ENCODE measurements around the gene NPC2. TPM values are rescaled to one million over a fixed set of nuclear protein-coding genes. Genes with fewer than 3 reads are reported as not detected.

The NPC2 gene
- total and polyA plus RNA-seq, 2 of the 4 experiments (the other 2 are of a cell fraction): 210 to 273 TPM

- H3K27me3 ChIP-seq (ENCODE audit: control insufficient read depth, insufficient read depth, low read length): peaks cover 51% of the 10 kb centered on the region
- in situ Hi-C loops (cut with MboI; ENCODE audit: low sequenced_read_pairs) (no loop called here), dilution Hi-C loops (cut with HindIII; ENCODE audit: low sequenced_read_pairs, unreplicated experiment) (no loop called here), intact Hi-C loops (cut with micrococcal nuclease) (no loop called here)
- no peak overlapping the region for H4K8ac ChIP-seq (ENCODE audit: low read depth in 2 of 2, low read length in 2 of 2)
- no peak overlapping the region for H2BK15ac ChIP-seq (ENCODE audit: low read depth, low read length)
- ChIA-PET CTCF (no interaction called here), POLR2A (ENCODE audit: unreplicated experiment) (no interaction called here)
- no peak overlapping the region for H2BK120ac ChIP-seq (ENCODE audit: low read depth, low read length)
- 13% methylated on average over 1 of the region's 5 CpGs; no CpG with 5 or more reads in 1 of the 2 experiments for WGBS, 2 experiments (ENCODE audit: extremely low coverage in 2 of 2, insufficient read length in 1 of 2)
- H3K9ac ChIP-seq (ENCODE audit: low read depth, low read length): no peak overlapping the region
- H3K9me1 ChIP-seq (ENCODE audit: insufficient read depth, low read length): no peaks in the 10 kb centered on the region
- no peak overlapping the region for H3K4ac ChIP-seq (ENCODE audit: low read depth, low read length)
- no peak overlapping the region for H3K23ac ChIP-seq (ENCODE audit: low read depth, low read length)
- no peak overlapping the region for H4K5ac ChIP-seq (ENCODE audit: low read depth, low read length)
- no peak overlapping the region for H2AK5ac ChIP-seq (ENCODE audit: low read depth, low read length)
- H3K4me1 ChIP-seq (ENCODE audit: control insufficient read depth, insufficient read depth, low read length): no peaks in the 10 kb centered on the region; the same call in 1 of the 2 replicates
- H2AFZ ChIP-seq (replicated peaks; ENCODE audit: low read length, poor library complexity): no peak overlapping the region
- H3K56ac ChIP-seq (ENCODE audit: extremely low read depth, insufficient read depth, low read length): no peak overlapping the region
- no peak overlapping the region for H2BK5ac ChIP-seq (ENCODE audit: low read depth, low read length, poor library complexity, severe bottlenecking)
- BruUV-seq (replicated peaks): no TSS peak
- no peak overlapping the region for H3K27ac ChIP-seq (ENCODE audit: insufficient read depth, low read length)
- ATAC-seq (ENCODE audit: low read depth) (no peak), DNase-seq (no peak)
- H4K91ac ChIP-seq (ENCODE audit: insufficient read depth, low read depth, low read length): no peak overlapping the region
- no peaks in the 10 kb centered on the region for H3K9me3 ChIP-seq (ENCODE audit: control insufficient read depth, insufficient read depth, low read length)
- no peaks in the 10 kb centered on the region for H3K79me1 ChIP-seq (ENCODE audit: low read depth in 1 of 2, low read length in 2 of 2)
- no peak overlapping the region for H2BK20ac ChIP-seq (ENCODE audit: low read depth, low read length)
- H2AK9ac ChIP-seq (replicated peaks; ENCODE audit: low read depth, low read length, poor library complexity): no peak overlapping the region
- H4K20me1 ChIP-seq (ENCODE audit: insufficient read depth, low read length): no peaks in the 10 kb centered on the region
- no peak overlapping the region for H3K4me2 ChIP-seq (ENCODE audit: low read depth, low read length)
- H3K14ac ChIP-seq (replicated peaks; ENCODE audit: low read depth, low read length): no peak overlapping the region
- H3K4me3 ChIP-seq (ENCODE audit: insufficient read depth, low read depth, low read length): no peak overlapping the region
- H3K36me3 ChIP-seq (ENCODE audit: control insufficient read depth, insufficient read depth, low read length): no peaks in the 10 kb centered on the region
- TF ChIP-seq RAD21 (IDR thresholded peaks at IDR 0.05; ENCODE audit: low read length): no peak
- no peak for TF ChIP-seq RFX5 (IDR thresholded peaks at IDR 0.05; ENCODE audit: low read depth, low read length)
- no peak for TF ChIP-seq CEBPB (IDR thresholded peaks at IDR 0.05; ENCODE audit: low read depth, low read length)
- TF ChIP-seq ELK1 (IDR thresholded peaks at IDR 0.05; ENCODE audit: borderline replicate concordance, low read depth, low read length): no peak
- no peak for TF ChIP-seq BHLHE40 (IDR thresholded peaks at IDR 0.05; ENCODE audit: low read depth, low read length)
- no peak for TF ChIP-seq MAFK (IDR thresholded peaks at IDR 0.05; ENCODE audit: low read depth, low read length)
- no peak for TF ChIP-seq MAZ (IDR thresholded peaks at IDR 0.05; ENCODE audit: borderline replicate concordance, low read depth, low read length)
- TF ChIP-seq USF2 (IDR thresholded peaks at IDR 0.05; ENCODE audit: low read depth, low read length): no peak
- TF ChIP-seq POLR2A (IDR thresholded peaks at IDR 0.05; ENCODE audit: low read depth, low read length): no peak
- no peak for TF ChIP-seq SMC3 (IDR thresholded peaks at IDR 0.05; ENCODE audit: low read depth, low read length)
- TF ChIP-seq FOS (IDR thresholded peaks at IDR 0.05; ENCODE audit: low read depth, low read length): no peak
- no peak for TF ChIP-seq MXI1 (IDR thresholded peaks at IDR 0.05; ENCODE audit: borderline replicate concordance, low read depth, low read length)
- no peak for TF ChIP-seq CHD1 (IDR thresholded peaks at IDR 0.05; ENCODE audit: low read depth, low read length)
- no peak for TF ChIP-seq CTCF (conservative IDR thresholded peaks at IDR 0.05; ENCODE audit: low read depth, low read length)
- no peak for TF ChIP-seq NFE2L2 (IDR thresholded peaks at IDR 0.05; ENCODE audit: low read depth, low read length)
- TF ChIP-seq RCOR1 (IDR thresholded peaks at IDR 0.05; ENCODE audit: insufficient replicate concordance, low read length): no peak
- no peak overlapping the region for H3K18ac ChIP-seq (ENCODE audit: low read depth, low read length)
These were observed 29.4 kb downstream of the NPC2 start for GRCh38 chr14:74463697-74464096.
